GM23248 (cell line): ENCODE results near the gene SEMA6D.

Experiments
- EZH2 ChIP-seq: fragments of 200-600 bp; sonication (generic); IDR thresholded peaks from 2 replicates; pipeline ENCODE4 v1.6.1; 2018; ENCODE audit warnings: antibody characterized with exemption, mild to moderate bottlenecking; ENCODE audit not compliant: insufficient read depth, poor library complexity, severe bottlenecking
- EZH2phosphoT487 ChIP-seq: fragments of 200-600 bp; sonication (generic); IDR thresholded peaks from 2 replicates; pipeline ENCODE4 v1.6.1; 2018; ENCODE audit warnings: antibody characterized with exemption, moderate library complexity, mild to moderate bottlenecking, low read depth; ENCODE audit not compliant: insufficient read depth

- no peak for TF ChIP-seq EZH2
- no peak for TF ChIP-seq EZH2phosphoT487
These were observed 73.9 kb downstream of the SEMA6D start for GRCh38 chr15:47791161-47791560.
